ENCODE results near the gene ABHD8. TPM values are rescaled to one million over a fixed set of nuclear protein-coding genes. Genes with fewer than 3 reads are reported as not detected.

The ABHD8 gene
- total RNA-seq, 2 donors from 2014 or later: 20.1 to 21.6 TPM

GRCh38 chr19:17324357-17325114 lies 21.3 kb upstream of the ABHD8 start:
- intact Hi-C loops (cut with DNase I): no loop called here
- Histone ChIP-seq H3K27me3 (replicated peaks; ENCODE audit: insufficient read depth) (no peaks in the 10 kb centered on the region), H3K4me1 (replicated peaks) (peaks cover 9% of the 10 kb centered on the region), H3K27ac (no peak overlapping the region), H3K4me3 (no peak overlapping the region), H3K36me3 (peaks cover 0 to 7% of the 10 kb centered on the region in 2 donors), H3K9me3 (no peaks in the 10 kb centered on the region)
- WGBS: 91% methylated on average over 28 of the region's 28 CpGs
- TF ChIP-seq POLR2A (IDR thresholded peaks at IDR 0.05) (no peak), POLR2AphosphoS5 (IDR thresholded peaks at IDR 0.05) (no peak), CTCF (IDR thresholded peaks at IDR 0.05) (no peak)
- DNase-seq (ENCODE audit: low spot score): no peak

- intact Hi-C loops (cut with DNase I): no loop called here
- TF ChIP-seq POLR2AphosphoS5 (IDR thresholded peaks at IDR 0.05): no peak
- TF ChIP-seq POLR2A (IDR thresholded peaks at IDR 0.05): no peak
- no peak for TF ChIP-seq CTCF (IDR thresholded peaks at IDR 0.05)
- Histone ChIP-seq H3K27me3 (replicated peaks; ENCODE audit: insufficient read depth) (no peaks in the 10 kb centered on the region), H3K9me3 (no peaks in the 10 kb centered on the region), H3K36me3 (peaks cover 0 to 11% of the 10 kb centered on the region in 2 donors), H3K4me1 (replicated peaks) (peaks cover 9% of the 10 kb centered on the region), H3K4me3 (no peak overlapping the region), H3K27ac (no peak overlapping the region)
- no peak for DNase-seq (ENCODE audit: low spot score)
- 56% methylated on average over 6 of the region's 7 CpGs for WGBS
These were observed 20.7 kb upstream of the ABHD8 start for GRCh38 chr19:17323964-17324332.

GRCh38 chr19:17323300-17323963 lies 20.2 kb upstream of the ABHD8 start:
- Histone ChIP-seq H3K4me1 (replicated peaks) (peaks cover 9% of the 10 kb centered on the region), H3K4me3 (no peak overlapping the region), H3K27ac (no peak overlapping the region), H3K27me3 (replicated peaks; ENCODE audit: insufficient read depth) (no peaks in the 10 kb centered on the region), H3K36me3 (peaks cover 0 to 11% of the 10 kb centered on the region in 2 donors), H3K9me3 (no peaks in the 10 kb centered on the region)
- no peak for DNase-seq (ENCODE audit: low spot score)
- TF ChIP-seq POLR2AphosphoS5 (IDR thresholded peaks at IDR 0.05): no peak
- no peak for TF ChIP-seq CTCF (IDR thresholded peaks at IDR 0.05)
- no peak for TF ChIP-seq POLR2A (IDR thresholded peaks at IDR 0.05)
- WGBS: 51% methylated on average over 49 of the region's 56 CpGs
- intact Hi-C loops (cut with DNase I): no loop called here

GRCh38 chr19:17322854-17323253 lies 19.6 kb upstream of the ABHD8 start:
- intact Hi-C loops (cut with DNase I): no loop called here
- no peak for DNase-seq (ENCODE audit: low spot score)
- 66% methylated on average over 10 of the region's 10 CpGs for WGBS
- H3K27ac ChIP-seq: no peak overlapping the region
- no peaks in the 10 kb centered on the region for H3K9me3 ChIP-seq
- peaks cover 7% of the 10 kb centered on the region for H3K4me1 ChIP-seq (replicated peaks)
- peaks cover 0 to 11% of the 10 kb centered on the region in 2 donors for H3K36me3 ChIP-seq
- TF ChIP-seq CTCF (IDR thresholded peaks at IDR 0.05) (no peak), POLR2A (IDR thresholded peaks at IDR 0.05) (no peak), POLR2AphosphoS5 (IDR thresholded peaks at IDR 0.05) (no peak)
- H3K4me3 ChIP-seq: no peak overlapping the region
- no peaks in the 10 kb centered on the region for H3K27me3 ChIP-seq (replicated peaks; ENCODE audit: insufficient read depth)
